H1 (cell line): ENCODE data around the gene PKD1L1. TPM values are rescaled to one million over a fixed set of nuclear protein-coding genes. Genes with fewer than 3 reads are reported as not detected.

Source experiments
- CTCF ChIA-PET: fragments of 300-600 bp; sonication (Branson Sonifier 250); formaldehyde crosslinking; loops from one replicate; lab custom pipeline; 2021; ENCODE audit not compliant: partially characterized antibody; lab: Charles Lee
- POLR2A ChIA-PET: fragments of 300-600 bp; sonication (Branson Sonifier 250); formaldehyde crosslinking; loops from one replicate; lab custom pipeline; 2021; ENCODE audit warnings: inconsistent platforms; ENCODE audit not compliant: partially characterized antibody; lab: Charles Lee
- DNase-seq, 2 experiments: peaks; one replicate each; pipeline versions ENCODE4 v3.0.0 to v3.0.0-alpha.2; 2010 to 2022; ENCODE audit warnings: low spot score in 2 of 2, low read depth in 1 of 2, mixed read lengths in 1 of 2
- FAIRE-seq: peaks from 2 replicates; lab custom pipeline; 2011; peaks lifted over from hg19 to GRCh38; lab: Jason Lieb, UNC
- H2AFZ ChIP-seq: 2 replicates; pipeline ENCODE4 v1.8.1; 2012; ENCODE audit warnings: low read length, inconsistent platforms
- H2AK5ac ChIP-seq: 2 replicates; pipeline ENCODE4 v1.6.1; 2013; ENCODE audit warnings: low read depth, low read length
- H2BK120ac ChIP-seq: replicated peaks from 2 replicates; pipeline ENCODE3; 2013; ENCODE audit warnings: low read depth, low read length, inconsistent platforms
- H2BK12ac ChIP-seq: 2 replicates; pipeline ENCODE4 v1.6.1; 2013; ENCODE audit warnings: low read depth, low read length
- H2BK15ac ChIP-seq: 2 replicates; pipeline ENCODE4 v1.6.1; 2013; ENCODE audit warnings: low read length
- H2BK20ac ChIP-seq: 2 replicates; pipeline ENCODE4 v1.6.1; 2013; ENCODE audit warnings: low read length
- H2BK5ac ChIP-seq: 2 replicates; pipeline ENCODE4 v1.6.1; 2013; ENCODE audit warnings: low read depth, low read length
- H3K14ac ChIP-seq: 2 replicates; pipeline ENCODE4 v1.6.1; 2013; ENCODE audit warnings: inconsistent platforms; ENCODE audit not compliant: insufficient read length
- H3K18ac ChIP-seq: 2 replicates; pipeline ENCODE4 v1.6.1; 2013; ENCODE audit warnings: low read length; ENCODE audit errors: extremely low read depth
- H3K23ac ChIP-seq: 2 replicates; pipeline ENCODE4 v1.6.1; 2013; ENCODE audit warnings: inconsistent platforms; ENCODE audit not compliant: insufficient read length
- H3K23me2 ChIP-seq: 2 replicates; pipeline ENCODE4 v1.6.1; 2013; ENCODE audit warnings: low read depth, low read length
- H3K27ac ChIP-seq: 2 replicates; pipeline ENCODE4 v1.6.1; 2011; ENCODE audit warnings: low read depth, low read length, inconsistent platforms
- H3K27me3 ChIP-seq, 4 experiments: replicated peaks in 1 of 4; 1 replicate in 1 of 4; 2 replicates in 3 of 4; pipeline versions ENCODE4 v1.6.1 to v1.8.1; 2011 to 2013; ENCODE audit warnings: low read length in 3 of 4, mild to moderate bottlenecking in 3 of 4, inconsistent platforms in 2 of 4, mixed read lengths in 2 of 4, moderate library complexity in 1 of 4; ENCODE audit not compliant: control insufficient read depth in 3 of 4, insufficient read depth in 3 of 4; ENCODE audit errors: extremely low read depth in 1 of 4
- H3K36me3 ChIP-seq, 4 experiments: 2 replicates each; pipeline versions ENCODE4 v1.6.1 to v1.8.1; 2011 to 2013; ENCODE audit warnings: mild to moderate bottlenecking in 4 of 4, low read length in 3 of 4, moderate library complexity in 2 of 4, control low read depth in 1 of 4, inconsistent platforms in 1 of 4; ENCODE audit not compliant: insufficient read depth in 4 of 4, control insufficient read depth in 2 of 4
- H3K4ac ChIP-seq: replicated peaks from 2 replicates; pipeline ENCODE3; 2013; ENCODE audit warnings: low read length, low read depth, mixed read lengths, inconsistent platforms; ENCODE audit not compliant: insufficient read length
- H3K4me1 ChIP-seq, 4 experiments: replicated peaks in 1 of 4; 1 replicate in 1 of 4; 2 replicates in 3 of 4; pipeline versions ENCODE4 v1.6.1 to v1.8.1; 2011 to 2013; ENCODE audit warnings: low read length in 3 of 4, inconsistent platforms in 2 of 4, mixed read lengths in 1 of 4; ENCODE audit not compliant: insufficient read depth in 4 of 4, control insufficient read depth in 3 of 4
- H3K4me2 ChIP-seq, 2 experiments: 2 replicates each; pipeline versions ENCODE4 v1.6.1 to v1.8.1; 2011 to 2013; ENCODE audit warnings: low read depth in 2 of 2, low read length in 2 of 2, control low read depth in 1 of 2, inconsistent platforms in 1 of 2, mild to moderate bottlenecking in 1 of 2; ENCODE audit not compliant: insufficient read depth in 1 of 2
- H3K4me3 ChIP-seq, 4 experiments: fragments of 200-600, 300-600 bp in 1 of 4; sonication (generic), shearing (Covaris generic), sonication (Bioruptor Twin) in 1 of 4; 2 replicates each; pipeline versions ENCODE4 v1.5.1 to v1.8.1; 2011 to 2016; ENCODE audit warnings: low read length in 4 of 4, low read depth in 3 of 4, control low read depth in 2 of 4, inconsistent platforms in 2 of 4, mild to moderate bottlenecking in 2 of 4, mixed read lengths in 1 of 4, moderate library complexity in 1 of 4; ENCODE audit not compliant: insufficient read depth in 2 of 4; ENCODE audit errors: extremely low read depth in 1 of 4
- H3K56ac ChIP-seq: replicated peaks from 2 replicates; pipeline ENCODE3; 2013; ENCODE audit warnings: low read depth, mild to moderate bottlenecking, mixed read lengths, low read length, inconsistent platforms; ENCODE audit not compliant: insufficient read length
- H3K79me1 ChIP-seq: 2 replicates; pipeline ENCODE4 v1.6.1; 2013; ENCODE audit warnings: low read depth, low read length, control low read depth
- H3K79me2 ChIP-seq, 2 experiments: 2 replicates each; pipeline versions ENCODE4 v1.6.1 to v1.8.1; 2012 to 2013; ENCODE audit warnings: low read length in 2 of 2, mild to moderate bottlenecking in 2 of 2, inconsistent platforms in 1 of 2; ENCODE audit not compliant: insufficient read depth in 2 of 2, control insufficient read depth in 1 of 2
- H3K9ac ChIP-seq, 4 experiments: replicated peaks in 1 of 4; 1 replicate in 1 of 4; 2 replicates in 3 of 4; pipeline versions ENCODE4 v1.6.1 to v1.8.1; 2011 to 2013; ENCODE audit warnings: low read depth in 3 of 4, low read length in 3 of 4, control low read depth in 2 of 4, mild to moderate bottlenecking in 2 of 4, moderate library complexity in 2 of 4, inconsistent platforms in 1 of 4; ENCODE audit errors: extremely low read depth in 1 of 4
- H3K9me3 ChIP-seq, 2 experiments: 2 replicates each; pipeline versions ENCODE4 v1.6.1 to v1.8.1; 2012 to 2013; ENCODE audit warnings: mild to moderate bottlenecking in 2 of 2, moderate library complexity in 2 of 2, control low read depth in 1 of 2, inconsistent platforms in 1 of 2, low read depth in 1 of 2, low read length in 1 of 2, mixed read lengths in 1 of 2; ENCODE audit not compliant: insufficient read depth in 2 of 2
- H4K20me1 ChIP-seq, 2 experiments: replicated peaks in 1 of 2; 2 replicates each; pipeline versions ENCODE3 to v1.8.1; 2011 to 2013; ENCODE audit warnings: inconsistent platforms in 2 of 2, low read length in 2 of 2, mild to moderate bottlenecking in 1 of 2; ENCODE audit not compliant: insufficient read depth in 2 of 2, control insufficient read depth in 1 of 2
- H4K5ac ChIP-seq: 2 replicates; pipeline ENCODE4 v1.6.1; 2013; ENCODE audit warnings: low read length, low read depth, mixed read lengths, inconsistent platforms; ENCODE audit not compliant: insufficient read length
- H4K8ac ChIP-seq: 2 replicates; pipeline ENCODE4 v1.8.0; 2013; ENCODE audit warnings: mild to moderate bottlenecking, moderate library complexity, low read length, inconsistent platforms; ENCODE audit not compliant: insufficient read depth; ENCODE audit errors: extremely low read depth
- H4K91ac ChIP-seq: replicated peaks from 2 replicates; pipeline ENCODE3; 2013; ENCODE audit warnings: low read length, mixed read lengths, inconsistent platforms; ENCODE audit not compliant: insufficient read length
- BRCA1 ChIP-seq: IDR thresholded peaks from 2 replicates; pipeline ENCODE4 v1.6.1; 2012; ENCODE audit warnings: low read depth, low read length, improper control_type of control experiment
- CHD2 ChIP-seq: IDR thresholded peaks from 2 replicates; pipeline ENCODE4 v1.6.1; 2012; ENCODE audit warnings: low read length, improper control_type of control experiment
- E2F6 ChIP-seq: IDR thresholded peaks from 2 replicates; pipeline ENCODE4 v1.6.1; 2012; ENCODE audit warnings: inconsistent platforms
- EP300 ChIP-seq, 2 experiments: IDR thresholded peaks; 1 replicate in 1 of 2; 2 replicates in 1 of 2; pipeline ENCODE4 v1.6.1; 2011 to 2012; ENCODE audit warnings: low read depth in 2 of 2, low read length in 2 of 2, mild to moderate bottlenecking in 2 of 2, borderline replicate concordance in 1 of 2, inconsistent platforms in 1 of 2, moderate library complexity in 1 of 2
- HDAC2 ChIP-seq, 2 experiments: fragments of 300-600 bp in 1 of 2; sonication (generic) in 1 of 2; IDR thresholded peaks; 2 replicates each; pipeline ENCODE4 v1.6.1; 2011 to 2012; ENCODE audit warnings: low read depth in 2 of 2, low read length in 2 of 2, mild to moderate bottlenecking in 2 of 2, moderate library complexity in 2 of 2, borderline replicate concordance in 1 of 2, inconsistent platforms in 1 of 2
- NANOG ChIP-seq: IDR thresholded peaks from 2 replicates; pipeline ENCODE4 v1.6.1; 2011; ENCODE audit warnings: low read length, low read depth, mild to moderate bottlenecking, inconsistent platforms; ENCODE audit not compliant: insufficient read depth, poor library complexity, severe bottlenecking
- SAP30 ChIP-seq: fragments of 300-600 bp; sonication (generic); IDR thresholded peaks from 2 replicates; pipeline ENCODE4 v1.7.1; 2012; ENCODE audit warnings: low read length, moderate library complexity, mild to moderate bottlenecking, inconsistent platforms; ENCODE audit not compliant: insufficient read depth, insufficient replicate concordance
- SIRT6 ChIP-seq: IDR thresholded peaks from one replicate; pipeline ENCODE4 v1.7.1; 2012; ENCODE audit warnings: low read length, inconsistent platforms
- WGBS, 2 experiments: shearing (Covaris generic) in 1 of 2; methylation state at CpG; one replicate each; pipeline versions ENCODE4 v1.1.6 to v1.1.7; 2013 to 2015; ENCODE audit warnings: low lambda C conversion rate in 2 of 2, mixed read lengths in 2 of 2, inconsistent platforms in 1 of 2, low coverage in 1 of 2, missing lambda C conversion rate in 1 of 2; ENCODE audit not compliant: insufficient replicate concordance in 2 of 2, insufficient coverage in 1 of 2, insufficient read length in 1 of 2; ENCODE audit errors: extremely low coverage in 1 of 2, missing lambda C conversion rate in 1 of 2; 5-methylcytosine and 5-hydroxymethylcytosine counted together
- polyA plus RNA-seq, 7 experiments: library from polyadenylated mRNA; depleted of rRNA in 3 of 7; stranded (reverse) in 5 of 7; unstranded in 2 of 7; fragments of >200 nt in 5 of 7; fragments of 200-250 nt in 2 of 7; gene quantifications; 1 replicate in 5 of 7; 2 replicates in 1 of 7; 4 replicates in 1 of 7; pipeline versions ENCODE4 v1.2.1 to v1.2.3, GENCODE V29; 2011 to 2013; ENCODE audit warnings: missing spikeins in 2 of 7, mixed read lengths in 2 of 7
- total RNA-seq: library from RNA; stranded (reverse); fragmentation: NEBNext Ultra II Directional; extraction: Animal tissue kit (Norgen Biotek cat#: 25700); gene quantifications from 2 replicates; pipeline ENCODE4 v1.2.1, GENCODE V29; 2021
- TF ChIP-seq, protein P1 (sequence below), 3 experiments: IDR thresholded peaks; 1 replicate in 2 of 3; 2 replicates in 1 of 3; pipeline versions ENCODE4 v1.5.1 to v1.6.1; 2011; ENCODE audit warnings: low read length in 3 of 3, mild to moderate bottlenecking in 3 of 3, inconsistent platforms in 2 of 3, low read depth in 1 of 3, moderate library complexity in 1 of 3; ENCODE audit not compliant: insufficient read depth in 1 of 3; ENCODE audit errors: control extremely low read depth in 1 of 3

Gene PKD1L1
- total and polyA plus RNA-seq, 2 of the 8 experiments (the other 6 are each of a cell fraction or from before 2014, with no cell fraction given): 0.22 to 0.35 TPM

DNA sequence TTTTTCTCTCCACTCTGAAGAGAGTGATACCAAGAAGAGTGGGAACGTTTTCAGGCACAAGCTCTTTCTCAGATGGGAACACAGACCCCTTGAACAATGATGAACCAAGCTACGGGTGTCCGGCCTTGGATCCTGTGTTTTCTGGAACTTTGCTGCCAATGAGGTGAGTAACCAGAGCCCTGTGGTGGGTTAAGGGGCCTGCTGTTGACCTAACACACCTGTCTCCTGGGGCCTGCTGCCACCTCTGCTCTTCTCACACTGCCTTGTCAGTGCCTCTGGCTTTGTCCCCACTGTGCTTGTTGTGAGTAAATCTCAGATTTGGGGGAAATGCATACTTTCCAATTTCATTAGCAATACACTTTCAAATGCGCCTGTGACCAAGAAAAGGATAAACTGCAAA lies 1.4 kb upstream of the PKD1L1 start:
- Histone ChIP-seq H4K5ac (no peak overlapping the region), H3K14ac (no peak overlapping the region), H3K27me3 (no peaks in the 10 kb centered on the region), H2BK12ac (no peak overlapping the region), H3K4ac (no peak overlapping the region), H3K4me1 (peaks cover 0 to 4% (median 0%) of the 10 kb centered on the region in 4 experiments; a peak in 2 of 7 replicates), H3K56ac (no peak overlapping the region), H2BK5ac (0 out of 2 replicates have a peak overlapping the region, but pooled peaks have one; percentile 8), H2BK20ac (no peak overlapping the region), H3K4me2 (no peak overlapping the region), H4K8ac (no peak overlapping the region), H3K79me1 (no peaks in the 10 kb centered on the region), H2AK5ac (no peak overlapping the region), H2BK120ac (no peak overlapping the region), H2AFZ (no peak overlapping the region), H3K18ac (no peak overlapping the region), H3K79me2 (no peaks in the 10 kb centered on the region), H3K23ac (no peak overlapping the region), H4K20me1 (peaks cover 0 to 3% of the 10 kb centered on the region in 2 experiments), H4K91ac (no peak overlapping the region), H3K4me3 (no peak overlapping the region), H3K9me3 (no peaks in the 10 kb centered on the region), H2BK15ac (no peak overlapping the region), H3K36me3 (peaks cover 0 to 6% (median under 1%) of the 10 kb centered on the region in 4 experiments; a peak in 2 of 8 replicates), H3K27ac (no peak overlapping the region), H3K23me2 (peaks cover 5% of the 10 kb centered on the region; the same call in 1 of the 2 replicates), H3K9ac (no peak overlapping the region)
- POLR2A ChIA-PET: interaction anchor here (1.3 to 1.4 kb wide), 2 partner anchors 18 to 19 kb away, joined by 3 to 5 read pairs; no protein-coding TSS in a partner anchor
- WGBS, 2 experiments: 83% methylated on average over 4 of the region's 4 CpGs; no CpG with 5 or more reads in 1 of the 2 experiments
- no peak for DNase-seq
- CTCF ChIA-PET: interaction anchor here (1.3 to 6.8 kb wide), 5 partner anchors 11 to 161 kb away, joined by 3 to 34 read pairs (median 9); no protein-coding TSS in a partner anchor
- FAIRE-seq: no peak
- TF ChIP-seq EP300 (IDR thresholded peaks at IDR 0.05; ENCODE audit: borderline replicate concordance in 1 of 2, low read depth in 2 of 2, low read length in 2 of 2) (no peak), BRCA1 (no peak), HDAC2 (IDR thresholded peaks at IDR 0.05; ENCODE audit: borderline replicate concordance in 1 of 2, low read depth in 2 of 2, low read length in 2 of 2) (no peak), E2F6 (no peak), SAP30 (no peak), NANOG (no peak), SIRT6 (no peak), CHD2 (no peak)
- TF ChIP-seq, protein P1, sequence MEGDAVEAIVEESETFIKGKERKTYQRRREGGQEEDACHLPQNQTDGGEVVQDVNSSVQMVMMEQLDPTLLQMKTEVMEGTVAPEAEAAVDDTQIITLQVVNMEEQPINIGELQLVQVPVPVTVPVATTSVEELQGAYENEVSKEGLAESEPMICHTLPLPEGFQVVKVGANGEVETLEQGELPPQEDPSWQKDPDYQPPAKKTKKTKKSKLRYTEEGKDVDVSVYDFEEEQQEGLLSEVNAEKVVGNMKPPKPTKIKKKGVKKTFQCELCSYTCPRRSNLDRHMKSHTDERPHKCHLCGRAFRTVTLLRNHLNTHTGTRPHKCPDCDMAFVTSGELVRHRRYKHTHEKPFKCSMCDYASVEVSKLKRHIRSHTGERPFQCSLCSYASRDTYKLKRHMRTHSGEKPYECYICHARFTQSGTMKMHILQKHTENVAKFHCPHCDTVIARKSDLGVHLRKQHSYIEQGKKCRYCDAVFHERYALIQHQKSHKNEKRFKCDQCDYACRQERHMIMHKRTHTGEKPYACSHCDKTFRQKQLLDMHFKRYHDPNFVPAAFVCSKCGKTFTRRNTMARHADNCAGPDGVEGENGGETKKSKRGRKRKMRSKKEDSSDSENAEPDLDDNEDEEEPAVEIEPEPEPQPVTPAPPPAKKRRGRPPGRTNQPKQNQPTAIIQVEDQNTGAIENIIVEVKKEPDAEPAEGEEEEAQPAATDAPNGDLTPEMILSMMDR (IDR thresholded peaks at IDR 0.05; ENCODE audit: control extremely low read depth in 1 of 3, insufficient read depth in 1 of 3, low read depth in 1 of 3, low read length in 3 of 3): no peak
